ENCODE data around the gene PRM3. TPM values are rescaled to one million over a fixed set of nuclear protein-coding genes. Genes with fewer than 3 reads are reported as not detected.

The PRM3 gene
- total and polyA plus RNA-seq, 2 donors (not counting 1 experiment from before 2014, with no cell fraction given) = not detected

GRCh38 chr16:11224096-11224893 is 49.1 kb downstream of the PRM3 start:
- Mint-ChIP-seq H3K9me3 (ENCODE audit: insufficient read depth) (no peaks in the 10 kb centered on the region), H3K27me3 (no peaks in the 10 kb centered on the region), H3K4me3 (peak overlapping the region; percentile 83), H3K27ac (peak overlapping the region; percentile 93), H3K4me1 (peaks cover 34% of the 10 kb centered on the region)
- intact Hi-C loops (cut with micrococcal nuclease) = loop anchor here (2.0 kb wide), 3 partner anchors 15 to 145 kb away; no protein-coding TSS in a partner anchor
- Histone ChIP-seq H3K4me1 (ENCODE audit: control insufficient read depth in 2 of 2, insufficient read depth in 2 of 2, low read length in 2 of 2) (peaks cover 28 to 31% of the 10 kb centered on the region in 2 donors), H3K27me3 (replicated peaks in 1 of 4; ENCODE audit: control extremely low read depth in 1 of 4, control insufficient read depth in 3 of 4, insufficient read depth in 4 of 4, low read length in 3 of 4) (no peaks in the 10 kb centered on the region), H2AFZ (ENCODE audit: insufficient read depth, low read depth, low read length, poor library complexity, severe bottlenecking) (peak overlapping the region; percentile 70), H3K4me2 (replicated peaks; ENCODE audit: low read depth, low read length, poor library complexity, severe bottlenecking) (peak overlapping the region; percentile 90), H3K9ac (ENCODE audit: low read length) (no peak overlapping the region), H3K36me3 (replicated peaks in 1 of 2; ENCODE audit: control extremely low read depth in 1 of 2, control insufficient read depth in 1 of 2, extremely low read depth in 1 of 2, insufficient read depth in 2 of 2, low read length in 1 of 2) (no peaks in the 10 kb centered on the region), H3K4me3 (ENCODE audit: control extremely low read depth in 1 of 5, extremely low read depth in 1 of 5, insufficient read depth in 1 of 5, low read depth in 2 of 5, low read length in 4 of 5) (peak overlapping the region in 1 of 5 experiments; percentile 61), H3K79me2 (ENCODE audit: control insufficient read depth, insufficient read depth, low read length) (no peaks in the 10 kb centered on the region), H3K9me3 (ENCODE audit: control extremely low read depth in 1 of 3, control insufficient read depth in 2 of 3, insufficient read depth in 1 of 3, low read length in 2 of 3) (peaks cover 0 to 1% (median 0%) of the 10 kb centered on the region in 3 donors), H4K20me1 (ENCODE audit: control insufficient read depth, insufficient read depth, low read length, poor library complexity, severe bottlenecking) (no peaks in the 10 kb centered on the region), H3K27ac (ENCODE audit: low read length in 2 of 2) (peak overlapping the region; percentile 72 to 85)
- CTCF ChIA-PET = interaction anchor here (0.6 to 2.1 kb wide), 12 partner anchors 9 to 260 kb away, joined by 3 to 24 read pairs (median 4); partner anchors contain the start of gene SOCS1
- ATAC-seq (ENCODE audit: low read depth) (peak; percentile 34), DNase-seq (peak; percentile 65)
- TF ChIP-seq CTCF (IDR thresholded peaks at IDR 0.05) (no peak), EZH2 (IDR thresholded peaks at IDR 0.05; ENCODE audit: borderline replicate concordance, insufficient read depth, low read depth, low read length, poor library complexity, severe bottlenecking) (no peak)
- 13% methylated on average over 17 of the region's 24 CpGs for WGBS (ENCODE audit: insufficient coverage)
- POLR2A ChIA-PET = interaction anchor here (0.8 to 2.4 kb wide), 9 partner anchors 19 to 146 kb away, joined by 3 to 19 read pairs (median 5); partner anchors contain the start of gene SOCS1

Small RNAs within 50 kb of the gene (small RNA-seq; reads per million reads assigned to genes)
- gene MIR548H2 (ENCODE audit: insufficient read length, low read depth, low replicate concordance) = not detected
- gene RF00019 (ENCODE audit: insufficient read length, low read depth, low replicate concordance) = not detected
- gene RF00554 (ENCODE audit: insufficient read length, low read depth, low replicate concordance) = not detected

Other genes with a start within 250 kb of the PRM3 start
- gene SOCS1, start 17.4 kb downstream of the PRM3 start, total RNA-seq = 107 TPM in 2 replicates
- 21.9 and 29.7 TPM in 2 replicates for gene SOCS1, start 17.4 kb downstream of the PRM3 start, polyA plus RNA-seq
- gene TNP2, start 4.3 kb downstream of the PRM3 start, total RNA-seq = not detected in 2 replicates
- gene TNP2, start 4.3 kb downstream of the PRM3 start, polyA plus RNA-seq = not detected in 2 replicates
- gene PRM2, start 2.9 kb upstream of the PRM3 start, total RNA-seq = not detected in 2 replicates
- not detected in 2 replicates for gene PRM2, start 2.9 kb upstream of the PRM3 start, polyA plus RNA-seq
- gene PRM1, start 7.7 kb upstream of the PRM3 start, total RNA-seq = not detected in 2 replicates
- not detected in 2 replicates for gene PRM1, start 7.7 kb upstream of the PRM3 start, polyA plus RNA-seq
- gene RMI2, start 71.8 kb upstream of the PRM3 start, total RNA-seq = 25.5 and 27.0 TPM in 2 replicates
- gene RMI2, start 71.8 kb upstream of the PRM3 start, polyA plus RNA-seq = 2.2 and 2.3 TPM in 2 replicates

All from B cell (primary cell).